ENCODE data around the gene SMYD3.

Gene SMYD3

DNA sequence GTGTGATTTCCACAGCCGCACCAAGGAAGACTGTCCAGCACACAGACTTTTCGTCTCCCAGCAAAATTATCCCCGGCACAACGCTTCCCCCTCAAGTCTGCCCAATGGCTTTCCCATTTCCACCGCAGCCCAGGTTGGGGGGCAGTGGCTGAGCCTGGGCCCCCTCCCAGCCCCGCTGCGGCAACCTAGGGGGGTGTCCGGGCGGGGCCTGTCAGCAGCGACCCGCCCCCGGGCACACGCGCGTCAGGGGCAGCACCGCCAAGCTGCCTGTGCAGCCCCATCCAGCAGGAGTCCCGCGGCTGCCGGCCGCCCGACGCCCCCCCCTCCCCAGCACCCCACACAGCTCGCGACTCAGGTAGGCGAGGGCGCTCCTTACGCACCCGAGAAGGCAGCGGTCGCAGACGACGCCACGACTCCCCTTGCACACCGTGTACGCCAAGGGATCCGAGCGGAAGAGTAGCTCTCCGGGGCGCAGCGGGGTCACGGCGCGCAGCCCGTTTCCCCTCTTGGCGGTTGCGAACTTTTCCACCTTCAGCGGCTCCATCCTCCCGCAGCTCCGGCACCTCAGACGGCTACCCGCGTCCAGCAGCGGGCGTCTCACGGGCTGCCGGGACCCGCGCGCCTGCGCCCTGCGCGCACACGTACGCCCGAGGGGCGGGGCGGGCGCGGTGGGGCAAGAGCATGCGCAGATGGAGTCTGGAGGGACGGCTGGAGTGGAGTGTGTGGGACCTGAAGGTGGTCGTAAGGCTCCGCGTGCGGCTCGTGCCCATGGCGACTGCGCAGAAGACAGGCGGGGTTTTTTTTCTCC, at the start of gene SMYD3:
Gene SMYD3, minus strand, starts transcription at position 606 of the 808 bp plus-strand sequence.
- intact Hi-C loops (cut with micrococcal nuclease), result no loop called here
- peaks cover 6% of the 10 kb centered on the region for H3K36me3 Mint-ChIP-seq (ENCODE audit: low read depth)
- peaks cover 9% of the 10 kb centered on the region for H3K27me3 Mint-ChIP-seq
- no peaks in the 10 kb centered on the region for H3K9me3 Mint-ChIP-seq
- peak within 1 kb of the TSS; percentile 85 for H3K4me3 Mint-ChIP-seq
- peaks cover 21% of the 10 kb centered on the region for H3K4me1 Mint-ChIP-seq (ENCODE audit: low read depth)
- peak within 1 kb of the TSS; percentile 72 for H3K27ac Mint-ChIP-seq

DNA sequence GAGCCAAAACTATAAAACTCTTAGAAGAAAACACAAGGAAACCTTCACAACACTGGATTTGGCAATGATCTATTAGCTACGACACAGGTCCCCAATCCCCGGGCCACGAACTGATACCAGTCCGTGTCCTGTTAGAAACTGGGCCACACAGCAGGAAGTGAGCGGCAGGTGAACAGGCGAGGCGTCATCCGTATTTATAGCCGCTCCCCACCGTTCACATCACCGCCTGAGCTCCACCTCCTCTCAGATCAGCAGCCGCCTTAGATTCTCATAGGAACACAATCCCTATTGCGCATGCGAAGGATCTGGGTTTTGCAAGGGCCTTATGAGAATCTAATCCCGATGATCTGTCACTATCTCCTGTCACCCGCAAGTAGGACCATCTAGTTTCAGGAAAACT, 47.1 kb upstream of the SMYD3 start:
- Mint-ChIP-seq H3K36me3 (ENCODE audit: low read depth) (peaks cover 97% of the 10 kb centered on the region), H3K4me1 (ENCODE audit: low read depth) (no peaks in the 10 kb centered on the region), H3K9me3 (no peaks in the 10 kb centered on the region), H3K4me3 (no peak overlapping the region), H3K27me3 (no peaks in the 10 kb centered on the region), H3K27ac (no peak overlapping the region)
- intact Hi-C loops (cut with micrococcal nuclease), result no loop called here

DNA sequence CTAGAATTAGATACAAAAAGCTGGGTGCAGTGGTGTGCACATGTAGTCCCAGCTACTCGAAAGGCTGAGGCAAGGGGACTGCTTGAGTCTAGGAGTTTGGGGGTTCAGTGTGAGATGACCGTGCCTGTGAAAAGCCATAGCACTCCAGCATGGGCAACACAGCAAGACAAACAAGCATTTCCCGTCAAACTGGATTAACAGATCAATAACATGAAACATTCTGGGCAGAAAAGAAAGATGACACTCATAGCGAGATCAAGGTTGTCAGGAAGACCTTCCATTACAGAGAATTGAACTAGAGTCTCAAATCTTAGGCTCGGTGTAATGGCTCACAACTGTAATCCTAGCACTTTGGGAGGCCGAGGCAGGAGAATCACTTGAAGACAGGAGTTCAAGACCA, 45.0 kb upstream of the SMYD3 start:
- no peaks in the 10 kb centered on the region for H3K4me1 Mint-ChIP-seq (ENCODE audit: low read depth)

DNA sequence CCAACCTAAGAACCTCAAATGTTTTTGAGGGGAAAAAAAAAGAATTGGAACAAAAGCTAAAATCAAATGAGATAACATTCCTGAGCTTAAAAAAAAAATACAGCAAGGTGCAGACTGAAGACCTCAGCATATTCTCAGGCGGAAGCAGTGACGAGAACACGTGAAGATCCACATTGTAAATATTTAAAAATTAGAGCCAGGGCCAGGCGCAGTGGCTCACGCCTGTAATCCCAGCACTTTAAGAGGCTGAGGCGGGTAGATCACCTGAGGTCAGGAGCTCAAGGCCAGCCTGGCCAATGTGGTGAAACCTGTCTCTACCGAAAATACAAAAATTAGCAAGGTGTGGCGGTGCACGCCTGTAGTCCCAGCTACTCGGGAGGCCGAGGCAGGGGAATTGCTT, 43.3 kb upstream of the SMYD3 start:
- H3K27ac Mint-ChIP-seq, result no peak overlapping the region
- intact Hi-C loops (cut with micrococcal nuclease), result no loop called here
- H3K27me3 Mint-ChIP-seq, result no peaks in the 10 kb centered on the region
- peaks cover 87% of the 10 kb centered on the region for H3K36me3 Mint-ChIP-seq (ENCODE audit: low read depth)
- H3K4me1 Mint-ChIP-seq (ENCODE audit: low read depth), result no peaks in the 10 kb centered on the region
- no peak overlapping the region for H3K4me3 Mint-ChIP-seq
- no peaks in the 10 kb centered on the region for H3K9me3 Mint-ChIP-seq

More for the DNA sequence above, 45.0 kb upstream of the SMYD3 start:
- Mint-ChIP-seq H3K9me3 (no peaks in the 10 kb centered on the region), H3K4me3 (no peak overlapping the region), H3K27me3 (no peaks in the 10 kb centered on the region), H3K27ac (no peak overlapping the region), H3K36me3 (ENCODE audit: low read depth) (peaks cover 89% of the 10 kb centered on the region)
- intact Hi-C loops (cut with micrococcal nuclease), result no loop called here

DNA sequence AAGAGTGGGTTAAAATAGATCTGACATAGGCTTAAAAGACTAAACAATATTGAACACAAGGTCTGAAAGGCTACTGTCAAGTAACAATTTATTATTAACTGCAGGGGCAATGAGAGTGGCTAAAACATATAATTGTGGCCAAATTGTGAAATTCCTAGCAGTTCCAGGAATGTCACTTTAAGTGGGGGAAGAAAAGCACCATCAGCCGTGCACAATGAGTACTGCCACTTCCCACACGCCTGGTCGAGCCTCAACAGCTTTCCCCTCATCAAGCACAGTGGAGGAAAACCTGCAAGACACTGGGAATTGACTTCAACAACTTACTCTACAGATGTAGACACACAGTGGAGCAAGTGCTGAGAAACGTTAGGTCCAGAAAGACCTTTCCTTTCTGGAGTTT, 42.6 kb upstream of the SMYD3 start:
- H3K4me1 Mint-ChIP-seq (ENCODE audit: low read depth), result no peaks in the 10 kb centered on the region
- no peaks in the 10 kb centered on the region for H3K27me3 Mint-ChIP-seq
- intact Hi-C loops (cut with micrococcal nuclease), result no loop called here
- H3K4me3 Mint-ChIP-seq, result no peak overlapping the region
- H3K9me3 Mint-ChIP-seq, result no peaks in the 10 kb centered on the region
- H3K27ac Mint-ChIP-seq, result no peak overlapping the region
- peaks cover 87% of the 10 kb centered on the region for H3K36me3 Mint-ChIP-seq (ENCODE audit: low read depth)

DNA sequence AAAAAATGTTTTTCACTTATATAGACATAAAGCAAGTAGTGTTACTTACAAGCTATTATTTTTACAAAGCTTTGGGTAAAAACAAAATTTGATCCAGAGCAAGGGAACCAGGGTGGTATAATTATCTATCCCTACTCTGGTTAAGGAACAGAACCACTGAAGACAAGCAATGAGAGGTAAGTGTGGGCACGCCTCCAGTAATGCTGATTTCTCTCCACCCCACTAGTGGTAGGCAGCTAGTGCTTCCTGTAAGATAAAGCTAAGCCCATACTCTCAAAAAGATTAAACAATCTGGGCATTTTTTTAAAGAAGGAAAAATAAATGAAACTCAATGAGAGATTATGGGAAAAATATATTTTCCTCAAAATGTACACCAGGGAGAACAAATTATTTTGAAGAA, 36.9 kb upstream of the SMYD3 start:
- Mint-ChIP-seq H3K36me3 (ENCODE audit: low read depth) (peaks cover 80% of the 10 kb centered on the region), H3K27me3 (no peaks in the 10 kb centered on the region), H3K27ac (no peak overlapping the region), H3K4me3 (no peak overlapping the region), H3K4me1 (ENCODE audit: low read depth) (no peaks in the 10 kb centered on the region), H3K9me3 (no peaks in the 10 kb centered on the region)
- intact Hi-C loops (cut with micrococcal nuclease), result no loop called here

DNA sequence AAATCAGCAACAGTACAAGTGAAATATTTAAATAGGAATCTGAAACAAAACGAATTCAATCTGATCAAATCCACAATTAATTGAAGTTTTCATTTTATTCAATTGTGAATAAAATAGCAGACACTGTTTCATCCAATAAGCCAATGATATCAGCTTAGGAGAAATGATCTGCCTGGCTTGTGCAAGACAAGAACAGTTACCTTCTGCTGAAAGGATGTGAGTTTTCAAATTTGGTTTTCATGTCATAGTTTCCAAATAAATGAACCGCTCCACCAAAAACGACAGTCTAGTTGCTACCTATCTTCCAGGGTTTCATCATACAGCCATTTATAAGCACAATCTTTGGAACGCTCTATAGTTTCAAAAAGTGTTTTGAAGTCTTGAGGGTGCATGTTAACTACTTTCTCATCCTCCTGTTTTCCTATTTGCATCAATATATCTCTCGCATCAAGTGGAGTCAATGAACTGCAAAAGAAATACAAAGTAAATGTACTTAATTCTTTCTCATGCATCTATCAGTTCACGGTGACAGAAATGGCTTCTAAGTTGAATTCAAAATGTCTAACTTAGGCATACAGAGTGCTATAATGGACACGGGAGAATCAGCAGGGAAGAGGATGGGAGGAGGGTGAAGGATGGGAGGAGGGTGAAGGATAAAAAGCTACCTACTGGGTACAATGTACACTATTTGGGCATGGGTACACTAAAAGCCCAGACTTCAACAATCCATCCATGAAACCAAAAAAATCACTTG, 33.8 kb upstream of the SMYD3 start:
- intact Hi-C loops (cut with micrococcal nuclease), result no loop called here
- peaks cover 64% of the 10 kb centered on the region for H3K36me3 Mint-ChIP-seq (ENCODE audit: low read depth)
- no peaks in the 10 kb centered on the region for H3K27me3 Mint-ChIP-seq
- no peak overlapping the region for H3K4me3 Mint-ChIP-seq
- no peak overlapping the region for H3K27ac Mint-ChIP-seq
- no peaks in the 10 kb centered on the region for H3K9me3 Mint-ChIP-seq
- H3K4me1 Mint-ChIP-seq (ENCODE audit: low read depth), result no peaks in the 10 kb centered on the region

DNA sequence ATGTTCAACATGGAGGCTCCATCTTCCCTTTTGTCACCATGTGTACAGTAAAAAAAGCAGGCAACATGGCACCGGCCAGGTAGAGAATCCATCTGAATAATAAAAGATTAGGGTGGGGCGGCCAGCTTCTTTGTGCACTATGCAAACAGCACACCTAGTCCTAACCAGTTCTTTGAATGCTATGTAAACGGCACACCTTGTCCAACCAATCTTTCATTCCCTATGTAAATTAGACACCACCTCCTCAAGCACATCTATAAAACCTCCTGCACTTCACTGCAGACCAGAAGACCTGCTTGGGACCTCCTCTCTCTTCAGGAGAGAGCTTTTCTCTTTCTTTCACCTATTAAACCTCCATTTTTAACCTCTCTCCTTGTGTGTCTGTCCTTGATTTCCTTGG, 30.8 kb upstream of the SMYD3 start:
- H3K27me3 Mint-ChIP-seq, result no peaks in the 10 kb centered on the region

DNA sequence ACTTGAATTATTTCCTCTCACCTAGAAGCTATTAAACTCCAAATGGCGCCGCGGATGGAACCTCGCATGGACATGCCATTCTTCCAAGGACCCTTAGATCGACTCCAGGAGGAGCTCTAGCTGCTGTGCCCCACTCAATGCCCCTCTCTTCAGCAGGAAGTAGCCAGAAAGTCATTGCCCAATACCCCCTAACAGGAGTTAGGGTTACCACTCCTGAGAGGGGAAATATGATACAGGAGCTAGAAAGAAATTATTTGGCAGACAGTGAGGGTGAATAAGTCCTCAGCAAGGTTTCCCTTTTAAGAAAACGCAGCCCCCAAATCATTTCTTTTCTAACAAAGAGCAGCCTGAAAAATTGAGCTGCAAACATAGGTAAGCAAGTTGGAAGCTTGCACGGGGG, 30.4 kb upstream of the SMYD3 start:
- no peaks in the 10 kb centered on the region for H3K4me1 Mint-ChIP-seq (ENCODE audit: low read depth)
- H3K27me3 Mint-ChIP-seq, result no peaks in the 10 kb centered on the region
- H3K36me3 Mint-ChIP-seq (ENCODE audit: low read depth), result peaks cover 30% of the 10 kb centered on the region
- no peak overlapping the region for H3K4me3 Mint-ChIP-seq
- intact Hi-C loops (cut with micrococcal nuclease), result no loop called here
- no peaks in the 10 kb centered on the region for H3K9me3 Mint-ChIP-seq
- no peak overlapping the region for H3K27ac Mint-ChIP-seq

More for the DNA sequence above, 30.8 kb upstream of the SMYD3 start:
- no peaks in the 10 kb centered on the region for H3K4me1 Mint-ChIP-seq (ENCODE audit: low read depth)
- intact Hi-C loops (cut with micrococcal nuclease), result no loop called here
- no peak overlapping the region for H3K4me3 Mint-ChIP-seq
- no peak overlapping the region for H3K27ac Mint-ChIP-seq
- H3K36me3 Mint-ChIP-seq (ENCODE audit: low read depth), result peaks cover 34% of the 10 kb centered on the region
- no peaks in the 10 kb centered on the region for H3K9me3 Mint-ChIP-seq

DNA sequence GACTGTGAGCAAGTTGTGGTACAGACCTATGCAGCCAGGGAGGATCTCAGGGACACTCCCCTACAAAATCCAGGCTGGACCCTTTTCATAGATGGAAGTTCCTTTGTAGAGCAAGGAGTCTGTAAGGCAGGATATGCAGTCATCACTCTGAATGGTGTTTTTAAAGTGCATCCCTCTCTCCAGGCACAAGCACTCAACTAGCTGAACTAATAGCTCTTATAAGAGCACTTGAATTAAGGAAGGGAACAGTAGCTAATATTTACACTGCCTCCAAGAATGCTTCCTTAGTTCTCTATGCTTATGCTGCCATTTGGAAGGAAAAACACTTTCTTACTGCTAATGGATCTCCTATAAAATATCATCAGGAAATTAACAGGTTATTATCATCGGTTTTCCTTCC, 27.0 kb upstream of the SMYD3 start:
- Mint-ChIP-seq H3K9me3 (peaks cover 28% of the 10 kb centered on the region), H3K36me3 (ENCODE audit: low read depth) (peaks cover 3% of the 10 kb centered on the region), H3K27me3 (no peaks in the 10 kb centered on the region), H3K4me3 (no peak overlapping the region), H3K27ac (no peak overlapping the region), H3K4me1 (ENCODE audit: low read depth) (no peaks in the 10 kb centered on the region)
- intact Hi-C loops (cut with micrococcal nuclease), result no loop called here

DNA sequence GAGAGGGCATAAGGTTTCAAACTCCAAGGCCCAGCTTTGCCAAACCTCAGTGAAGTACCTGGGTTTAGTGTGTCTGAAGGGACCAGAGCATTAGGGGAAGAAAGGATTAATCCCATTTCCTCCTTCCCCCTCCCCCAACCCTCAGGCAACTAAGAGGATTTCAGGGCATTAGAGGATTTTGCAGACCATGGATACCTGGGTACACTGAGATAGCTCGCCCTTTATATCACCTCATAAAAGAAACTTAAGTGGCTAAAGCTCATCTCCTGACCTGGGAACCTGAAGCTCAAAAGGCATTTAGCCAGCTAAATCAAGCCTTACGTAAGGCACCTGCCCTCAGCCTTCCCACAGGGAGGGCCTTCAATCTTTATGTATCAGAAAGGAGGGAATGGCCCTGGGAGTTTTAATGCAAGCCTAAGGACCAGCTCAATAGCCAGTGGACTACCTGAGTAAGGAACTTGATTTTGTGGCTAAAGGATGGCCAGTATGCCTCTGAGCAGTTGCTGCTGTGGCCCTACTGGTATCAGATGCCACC, 26.4 kb upstream of the SMYD3 start:
- Mint-ChIP-seq H3K27me3 (no peaks in the 10 kb centered on the region), H3K4me1 (ENCODE audit: low read depth) (no peaks in the 10 kb centered on the region), H3K9me3 (peaks cover 33% of the 10 kb centered on the region), H3K4me3 (no peak overlapping the region), H3K27ac (no peak overlapping the region), H3K36me3 (ENCODE audit: low read depth) (no peaks in the 10 kb centered on the region)
- intact Hi-C loops (cut with micrococcal nuclease), result no loop called here

DNA sequence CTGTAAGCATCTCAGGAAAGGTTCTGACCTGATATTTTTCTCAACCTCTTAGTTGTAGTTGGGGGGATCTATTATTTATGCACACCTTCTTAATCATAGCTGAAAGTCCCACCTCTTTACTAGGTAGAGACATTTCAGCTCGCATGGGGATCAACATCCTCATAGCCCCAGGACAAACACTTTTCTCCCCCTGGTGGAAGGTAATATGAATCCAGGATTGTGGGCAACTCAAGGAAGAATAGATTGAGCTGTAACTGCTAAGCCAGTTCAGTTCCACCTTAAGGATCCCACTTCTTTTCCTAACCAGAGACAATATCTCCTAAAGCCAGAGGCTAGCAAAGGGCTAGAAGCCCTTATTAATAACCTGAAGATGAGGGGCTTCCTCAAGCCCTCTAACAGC, 25.4 kb upstream of the SMYD3 start:
- H3K4me3 Mint-ChIP-seq, result no peak overlapping the region
- peaks cover 42% of the 10 kb centered on the region for H3K9me3 Mint-ChIP-seq
- intact Hi-C loops (cut with micrococcal nuclease), result no loop called here
- no peaks in the 10 kb centered on the region for H3K36me3 Mint-ChIP-seq (ENCODE audit: low read depth)
- H3K27me3 Mint-ChIP-seq, result no peaks in the 10 kb centered on the region
- peaks cover under 1% of the 10 kb centered on the region for H3K4me1 Mint-ChIP-seq (ENCODE audit: low read depth)
- H3K27ac Mint-ChIP-seq, result no peak overlapping the region

DNA sequence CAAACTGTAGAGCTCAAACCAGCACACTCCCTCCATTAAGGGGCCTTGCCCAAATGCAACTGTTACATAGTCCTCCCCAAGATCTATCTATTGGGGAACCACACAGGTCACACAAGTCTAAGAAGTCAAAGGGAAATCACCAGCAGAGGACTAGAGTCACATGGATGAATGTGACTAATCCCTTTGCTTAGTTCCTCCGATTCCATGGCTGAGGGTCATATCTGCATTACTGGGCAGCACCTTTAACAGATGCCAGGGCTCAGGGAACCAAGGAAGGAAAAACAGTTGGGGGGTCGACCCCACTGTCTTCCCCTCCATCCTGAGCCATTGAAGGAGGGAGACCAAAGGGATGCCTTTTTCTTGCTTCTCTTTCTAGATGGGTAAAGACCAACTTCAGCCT, 23.4 kb upstream of the SMYD3 start:
- no peaks in the 10 kb centered on the region for H3K27me3 Mint-ChIP-seq
- no peaks in the 10 kb centered on the region for H3K36me3 Mint-ChIP-seq (ENCODE audit: low read depth)
- H3K4me3 Mint-ChIP-seq, result no peak overlapping the region
- H3K4me1 Mint-ChIP-seq (ENCODE audit: low read depth), result peaks cover 5% of the 10 kb centered on the region
- intact Hi-C loops (cut with micrococcal nuclease), result no loop called here
- H3K9me3 Mint-ChIP-seq, result peaks cover 54% of the 10 kb centered on the region
- no peak overlapping the region for H3K27ac Mint-ChIP-seq

DNA sequence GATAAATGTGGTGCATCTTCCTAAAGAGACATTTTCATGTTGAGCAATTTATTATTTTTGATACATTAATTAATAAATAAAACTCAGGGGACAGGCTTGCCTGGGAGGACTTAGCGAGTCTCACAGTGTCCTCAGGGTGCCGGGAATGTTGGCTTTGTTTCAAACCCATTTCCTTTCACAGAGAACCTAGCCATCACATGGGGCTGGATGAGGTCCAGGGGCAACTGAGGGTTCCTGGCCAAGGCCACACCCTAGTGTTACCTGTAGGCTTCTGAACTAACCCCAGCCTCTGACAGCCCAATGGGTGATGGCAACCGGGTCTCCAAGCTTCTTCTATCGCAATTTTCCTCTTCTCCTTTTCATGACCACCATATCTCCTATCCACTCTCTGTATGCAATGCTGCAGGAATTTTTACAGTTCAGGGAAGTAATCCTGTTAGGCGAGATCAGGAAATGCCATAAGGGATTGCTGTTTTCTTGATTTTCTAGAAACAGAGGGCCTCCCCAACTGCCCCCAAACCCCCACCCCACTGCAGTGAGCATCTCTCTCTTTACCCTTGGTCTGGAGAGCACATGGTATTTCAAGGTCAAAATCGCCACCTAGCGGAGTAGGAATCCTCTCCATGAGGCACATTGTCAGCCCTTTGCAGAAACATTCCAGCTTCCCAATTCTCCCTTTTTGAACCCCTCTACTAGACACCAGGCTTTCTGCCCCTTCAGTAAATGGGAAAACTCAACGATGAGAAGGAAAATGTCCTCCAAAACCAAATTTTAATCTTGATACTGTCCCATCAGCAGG, 22.1 kb upstream of the SMYD3 start:
- intact Hi-C loops (cut with micrococcal nuclease), result no loop called here
- no peak overlapping the region for H3K4me3 Mint-ChIP-seq
- no peak overlapping the region for H3K27ac Mint-ChIP-seq
- H3K36me3 Mint-ChIP-seq (ENCODE audit: low read depth), result no peaks in the 10 kb centered on the region
- no peaks in the 10 kb centered on the region for H3K27me3 Mint-ChIP-seq
- H3K4me1 Mint-ChIP-seq (ENCODE audit: low read depth), result peaks cover 5% of the 10 kb centered on the region
- peaks cover 54% of the 10 kb centered on the region for H3K9me3 Mint-ChIP-seq

Measured in dendritic cell treated with granulocyte-macrophage colony-stimulating factor and Interleukin-4, amounts not matched to agents 40 ng/mL and 50 ng/mL, for 4 days (primary cell).